T-helper 2 cell treated with Interferon-gamma antibody and Interleukin-4, amounts not matched to agents 100 ng/mL and 5 ng/mL, for 36 hours (primary cell): ENCODE measurements around the gene ST7L. TPM values are rescaled to one million over a fixed set of nuclear protein-coding genes. Genes with fewer than 3 reads are reported as not detected.

Experiments
- intact Hi-C: fragments of 100-400 bp; cut with micrococcal nuclease; formaldehyde crosslinking; loops from one replicate; pipeline ENCODE4 v1.15.1; 2023
- total RNA-seq: library from RNA; stranded (reverse); gene quantifications from 2 replicates; pipeline ENCODE4 v1.2.3, GENCODE V29; 2022

The ST7L gene
- total RNA-seq, 1 donor from 2014 or later: 13.0 TPM

- intact Hi-C loops: loop anchor here (1.0 to 5.0 kb wide), 6 partner anchors 86 to 1963 kb away; partner anchors contain the start of genes BCAS2, PPM1J and SLC16A1
Measured at GRCh38 chr1:112619518-112620376, 806 bp upstream of the ST7L start, which contains the start of gene CAPZA1. Gene CAPZA1, plus strand, starts transcription at chr1:112619832. Its CDS starts 13 bp downstream, at chr1:112619845.

- intact Hi-C loops: loop anchor here (1.0 to 5.0 kb wide), 6 partner anchors 56 to 1964 kb away; partner anchors contain the start of genes BCAS2, MOV10, PPM1J and SLC16A1
Measured at GRCh38 chr1:112618114-112618720, 724 bp downstream of the ST7L start.

GRCh38 chr1:112614460-112615065 is 4.4 kb downstream of the ST7L start:
- intact Hi-C loops: loop anchor here (5.0 kb wide), 2 partner anchors 112 to 1968 kb away; partner anchors contain the start of gene BCAS2

- intact Hi-C loops: no loop called here
Measured at GRCh38 chr1:112605633-112606327, 13.2 kb downstream of the ST7L start.

GRCh38 chr1:112603541-112603940 is 15.4 kb downstream of the ST7L start:
- intact Hi-C loops: no loop called here

GRCh38 chr1:112603012-112603411 is 15.9 kb downstream of the ST7L start:
- intact Hi-C loops: no loop called here

- intact Hi-C loops: no loop called here
Measured at GRCh38 chr1:112599477-112599876, 19.5 kb downstream of the ST7L start.

GRCh38 chr1:112594208-112594876 is 24.6 kb downstream of the ST7L start:
- intact Hi-C loops: no loop called here

GRCh38 chr1:112589766-112590165 is 29.2 kb downstream of the ST7L start:
- intact Hi-C loops: no loop called here

GRCh38 chr1:112583366-112583765 is 35.6 kb downstream of the ST7L start:
- intact Hi-C loops: no loop called here

- intact Hi-C loops: no loop called here
Measured at GRCh38 chr1:112581586-112582192, 37.3 kb downstream of the ST7L start.

GRCh38 chr1:112579801-112580510 is 39.0 kb downstream of the ST7L start:
- intact Hi-C loops: no loop called here

- intact Hi-C loops: no loop called here
Measured at GRCh38 chr1:112576240-112576639, 42.7 kb downstream of the ST7L start.

GRCh38 chr1:112575154-112575804 is 43.7 kb downstream of the ST7L start:
- intact Hi-C loops: no loop called here

GRCh38 chr1:112565800-112566199 is 53.1 kb downstream of the ST7L start:
- intact Hi-C loops: no loop called here

GRCh38 chr1:112564081-112564480 is 54.9 kb downstream of the ST7L start:
- intact Hi-C loops: no loop called here

GRCh38 chr1:112563341-112563740 is 55.6 kb downstream of the ST7L start:
- intact Hi-C loops: no loop called here

GRCh38 chr1:112558634-112559033 is 60.3 kb downstream of the ST7L start:
- intact Hi-C loops: no loop called here

GRCh38 chr1:112557385-112557784 is 61.6 kb downstream of the ST7L start:
- intact Hi-C loops: no loop called here
